MM.1S (cell line): ENCODE results near the gene OR1J2.

Source experiments
- EZH2 ChIP-seq: fragments of 300-600 bp; sonication (generic); optimal IDR thresholded peaks from 2 replicates; pipeline ENCODE3; 2017; ENCODE audit warnings: low read depth, mild to moderate bottlenecking, antibody characterized with exemption, low read length, mixed read lengths
- EZH2phosphoT487 ChIP-seq: fragments of 300-600 bp; sonication (generic); IDR thresholded peaks from 2 replicates; pipeline ENCODE4 v1.6.1; 2018; ENCODE audit warnings: antibody characterized with exemption, low read length
- TF ChIP-seq, protein P1 (sequence below): fragments of 300-600 bp; sonication (generic); IDR thresholded peaks from 2 replicates; pipeline ENCODE4 v1.5.1; 2016; ENCODE audit warnings: antibody characterized with exemption, low read length, mixed read lengths

DNA sequence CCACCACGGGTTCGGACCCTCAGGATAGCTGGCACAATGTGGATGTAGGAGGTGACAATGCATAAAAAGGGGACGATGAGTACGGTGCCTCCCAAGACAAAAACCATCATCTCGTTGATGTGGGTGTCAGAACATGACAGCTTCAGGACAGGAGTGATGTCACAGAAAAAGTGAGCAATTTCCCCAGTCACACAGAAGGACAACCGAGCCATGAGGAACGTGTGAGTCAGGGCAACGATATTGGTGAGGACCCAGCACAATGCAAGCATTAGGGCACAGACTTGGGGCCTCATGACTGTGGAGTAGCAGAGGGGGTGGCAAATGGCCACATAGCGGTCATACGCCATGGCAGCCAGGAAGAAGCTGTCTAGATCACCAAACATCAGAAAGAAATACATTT lies 16.0 kb downstream of the OR1J2 start:
- TF ChIP-seq, protein P1, sequence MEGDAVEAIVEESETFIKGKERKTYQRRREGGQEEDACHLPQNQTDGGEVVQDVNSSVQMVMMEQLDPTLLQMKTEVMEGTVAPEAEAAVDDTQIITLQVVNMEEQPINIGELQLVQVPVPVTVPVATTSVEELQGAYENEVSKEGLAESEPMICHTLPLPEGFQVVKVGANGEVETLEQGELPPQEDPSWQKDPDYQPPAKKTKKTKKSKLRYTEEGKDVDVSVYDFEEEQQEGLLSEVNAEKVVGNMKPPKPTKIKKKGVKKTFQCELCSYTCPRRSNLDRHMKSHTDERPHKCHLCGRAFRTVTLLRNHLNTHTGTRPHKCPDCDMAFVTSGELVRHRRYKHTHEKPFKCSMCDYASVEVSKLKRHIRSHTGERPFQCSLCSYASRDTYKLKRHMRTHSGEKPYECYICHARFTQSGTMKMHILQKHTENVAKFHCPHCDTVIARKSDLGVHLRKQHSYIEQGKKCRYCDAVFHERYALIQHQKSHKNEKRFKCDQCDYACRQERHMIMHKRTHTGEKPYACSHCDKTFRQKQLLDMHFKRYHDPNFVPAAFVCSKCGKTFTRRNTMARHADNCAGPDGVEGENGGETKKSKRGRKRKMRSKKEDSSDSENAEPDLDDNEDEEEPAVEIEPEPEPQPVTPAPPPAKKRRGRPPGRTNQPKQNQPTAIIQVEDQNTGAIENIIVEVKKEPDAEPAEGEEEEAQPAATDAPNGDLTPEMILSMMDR = no peak
- TF ChIP-seq EZH2 (no peak), EZH2phosphoT487 (no peak)
